NCI-H446 treated with DMSO at 0.1 percent for 48 hours (cell line): ENCODE measurements around the gene SLC6A18.
A peak's percentile ranks its signal among the peaks of the same experiment; 100 is the strongest.
"Not testable (repeated sequence)": the region's sequence is repeated elsewhere in the genome, so short reads cannot be mapped to it uniquely, and the experiment has no call there.

Source experiments
- DNase-seq: peaks from one replicate; lab custom pipeline; 2025; lab: John Stamatoyannopoulos, UW

SLC6A18 gene

DNA sequence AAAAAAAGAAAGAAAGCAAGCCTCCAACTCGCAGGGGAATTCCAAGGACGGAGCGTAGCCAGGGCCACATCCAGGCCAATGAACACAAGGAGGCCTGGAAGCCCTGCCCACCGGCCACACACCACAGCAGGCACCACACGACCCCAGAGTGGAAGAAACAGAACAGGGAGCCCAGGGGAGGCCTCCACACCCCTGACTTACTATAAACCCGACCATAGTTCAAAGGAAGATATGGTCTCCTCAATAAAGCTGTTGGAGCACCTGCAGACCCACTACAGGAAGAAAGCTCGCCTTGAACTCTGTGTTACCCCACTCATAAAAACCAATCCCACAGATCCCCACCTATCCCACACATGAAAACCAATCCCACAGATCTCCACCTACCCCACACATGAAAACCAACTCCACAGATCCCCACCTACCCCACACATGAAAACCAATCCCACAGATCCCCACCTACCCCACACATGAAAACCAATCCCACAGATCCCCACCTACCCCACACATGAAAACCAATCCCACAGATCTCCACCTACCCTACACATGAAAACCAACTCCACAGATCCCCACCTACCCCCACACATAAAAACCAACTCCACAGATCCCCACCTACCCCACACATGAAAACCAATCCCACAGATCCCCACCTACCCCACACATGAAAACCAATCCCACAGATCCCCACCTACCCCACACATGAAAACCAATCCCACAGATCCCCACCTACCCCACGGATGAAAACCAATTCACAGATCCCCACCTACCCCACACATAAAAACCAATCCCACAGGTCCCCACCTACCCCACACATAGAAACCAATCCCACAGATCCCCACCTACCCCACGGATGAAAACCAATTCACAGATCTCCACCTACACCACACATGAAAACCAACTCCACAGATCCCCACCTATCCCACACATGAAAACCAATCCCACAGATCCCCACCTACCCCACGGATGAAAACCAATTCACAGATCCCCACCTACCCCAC, 50.5 kb downstream of the SLC6A18 start:
- not testable (repeated sequence) for DNase-seq

DNA sequence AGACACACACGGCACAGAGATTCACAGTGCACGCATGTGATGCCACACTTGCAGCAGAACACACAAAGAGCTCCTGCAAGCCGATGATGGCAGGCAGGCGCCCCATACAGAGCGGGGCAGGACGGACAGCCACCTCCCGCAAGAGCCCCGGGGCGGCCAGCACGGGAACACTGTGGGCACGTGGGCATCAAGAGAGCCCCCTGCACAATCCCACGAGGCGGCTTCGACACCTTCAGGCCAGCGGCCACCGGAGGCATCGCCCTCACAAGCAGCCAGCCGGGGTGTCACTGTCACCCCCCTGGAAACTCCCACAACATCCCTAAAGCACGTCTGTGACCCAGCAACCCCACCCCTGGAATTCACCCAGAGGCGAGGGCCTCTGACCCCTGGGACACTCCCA, 51.7 kb downstream of the SLC6A18 start:
- no peak for DNase-seq

DNA sequence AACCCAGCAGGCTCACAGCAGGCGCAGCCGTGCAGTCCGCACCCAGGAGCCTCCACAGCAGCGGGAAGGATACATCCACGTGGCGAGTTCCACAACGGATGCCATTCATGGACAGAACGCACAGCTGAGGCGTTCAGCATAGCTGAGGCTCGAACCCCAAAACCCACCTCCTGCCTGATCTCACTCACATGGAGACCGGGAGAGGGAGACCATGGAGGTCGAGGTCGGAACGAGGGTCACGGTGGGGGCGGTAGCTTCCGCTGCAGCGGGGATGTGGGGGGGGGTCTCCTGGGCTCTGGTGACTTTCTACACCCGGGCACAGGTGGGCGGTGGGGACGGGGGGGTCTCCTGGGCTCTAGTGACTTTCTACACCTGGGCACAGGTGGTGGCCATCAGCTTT, 52.1 kb downstream of the SLC6A18 start:
- no peak for DNase-seq

DNA sequence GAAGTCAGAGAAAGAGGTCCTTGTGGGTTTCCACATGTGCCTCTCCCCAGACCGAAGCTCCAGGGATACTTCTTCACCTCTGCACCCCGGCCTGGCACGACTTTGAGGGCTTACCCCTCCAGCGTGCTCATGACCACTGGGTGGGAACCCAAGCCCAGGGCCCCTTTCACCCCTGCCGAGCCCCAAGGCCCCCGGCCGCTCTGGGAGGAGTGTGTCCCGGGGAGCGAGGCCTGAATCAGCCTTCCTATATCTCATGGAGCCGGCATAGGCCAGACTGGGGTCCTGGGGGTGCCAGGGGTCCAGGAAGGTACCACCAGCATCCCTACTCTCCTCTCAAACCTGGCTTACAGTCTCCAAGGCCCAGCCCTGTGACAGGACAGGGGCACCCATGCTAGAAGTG, 52.6 kb downstream of the SLC6A18 start:
- DNase-seq = no peak

DNA sequence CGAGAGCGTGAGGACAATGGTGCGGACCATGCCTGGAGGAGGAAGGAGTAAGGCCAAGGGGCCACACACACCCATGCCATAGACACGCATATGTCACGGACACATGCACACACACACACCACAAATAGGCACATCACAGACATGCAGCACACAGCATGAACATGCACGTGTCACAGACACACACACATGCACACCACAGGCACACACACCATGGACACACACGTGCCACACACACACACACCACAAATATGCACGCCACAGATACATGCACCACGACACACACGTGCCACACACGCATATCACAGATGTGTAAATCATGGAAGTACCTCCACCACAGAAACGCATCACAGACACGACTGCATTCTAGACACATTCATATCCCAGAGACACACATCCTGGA, 53.0 kb downstream of the SLC6A18 start:
- DNase-seq = no peak

DNA sequence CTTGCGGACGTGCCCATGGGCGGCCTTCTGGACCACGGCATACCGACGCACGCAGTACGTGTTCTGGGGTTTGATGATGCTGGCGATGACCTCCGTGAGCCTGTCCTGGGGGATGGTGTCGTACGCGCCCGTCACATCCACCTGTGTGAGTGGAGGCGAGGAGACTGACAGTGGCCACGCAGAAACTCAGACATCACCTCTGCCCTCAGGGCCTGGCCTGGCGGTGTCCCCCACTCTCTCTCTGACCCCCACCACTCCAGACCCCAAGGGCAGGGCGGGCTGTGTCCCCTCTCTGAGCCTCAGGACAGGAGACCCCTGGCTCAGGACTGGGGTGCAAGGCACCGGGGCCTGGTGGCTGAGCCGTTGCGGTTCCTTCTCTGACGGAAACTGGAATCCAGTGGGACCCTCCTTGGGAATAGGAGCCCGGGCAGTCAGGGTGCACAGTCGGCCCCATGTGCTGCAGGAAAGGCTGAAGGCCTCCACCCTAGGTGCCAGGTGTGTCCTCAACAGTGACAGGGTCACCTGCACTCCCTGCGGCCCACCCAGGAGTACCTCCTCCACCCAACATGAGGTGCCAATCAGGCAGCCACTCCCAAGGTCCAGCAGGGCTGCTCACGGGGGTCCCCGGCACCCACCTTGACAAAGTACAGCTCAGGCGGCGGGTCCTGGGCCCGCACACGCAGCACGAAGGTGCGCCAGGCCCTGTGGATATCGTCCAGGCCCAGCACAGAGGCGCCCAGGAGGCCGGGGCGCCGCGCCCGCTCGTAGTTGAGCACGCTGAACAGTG, 53.7 kb downstream of the SLC6A18 start:
- DNase-seq = no peak

DNA sequence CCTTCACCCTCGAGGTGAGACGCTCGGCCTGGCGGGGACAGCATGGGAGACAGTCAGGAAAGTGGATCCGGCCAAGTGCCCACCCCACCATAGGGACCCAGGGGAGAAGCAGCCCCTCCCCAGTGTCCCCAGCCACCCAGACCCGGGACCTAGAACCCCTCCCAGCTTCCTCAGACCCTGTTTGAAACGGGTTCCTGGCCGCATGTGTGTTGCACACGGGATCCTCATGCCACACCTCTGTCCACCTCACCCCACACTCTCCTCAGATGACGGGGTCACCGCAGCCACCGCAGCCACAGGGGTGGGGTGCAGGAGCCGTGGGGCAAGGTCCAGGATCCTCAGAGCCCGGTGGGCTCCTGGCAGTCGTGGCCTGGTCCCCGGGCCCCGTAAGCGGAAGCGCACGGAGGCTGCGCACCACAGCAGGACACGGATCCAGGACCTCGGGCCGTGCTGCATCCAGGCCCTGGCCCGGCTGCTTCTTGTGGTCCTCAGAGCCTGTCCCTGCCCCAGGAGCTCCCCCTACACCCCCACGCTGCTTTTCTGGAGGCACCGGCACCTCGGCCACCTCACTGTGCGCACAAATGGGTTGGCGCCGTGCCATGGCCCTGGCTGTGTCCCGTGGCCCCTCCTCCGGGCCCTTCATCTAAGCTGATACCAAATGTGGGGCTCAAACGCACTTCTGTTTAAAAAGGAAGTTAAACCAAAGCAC, 54.4 kb downstream of the SLC6A18 start:
- DNase-seq = no peak

DNA sequence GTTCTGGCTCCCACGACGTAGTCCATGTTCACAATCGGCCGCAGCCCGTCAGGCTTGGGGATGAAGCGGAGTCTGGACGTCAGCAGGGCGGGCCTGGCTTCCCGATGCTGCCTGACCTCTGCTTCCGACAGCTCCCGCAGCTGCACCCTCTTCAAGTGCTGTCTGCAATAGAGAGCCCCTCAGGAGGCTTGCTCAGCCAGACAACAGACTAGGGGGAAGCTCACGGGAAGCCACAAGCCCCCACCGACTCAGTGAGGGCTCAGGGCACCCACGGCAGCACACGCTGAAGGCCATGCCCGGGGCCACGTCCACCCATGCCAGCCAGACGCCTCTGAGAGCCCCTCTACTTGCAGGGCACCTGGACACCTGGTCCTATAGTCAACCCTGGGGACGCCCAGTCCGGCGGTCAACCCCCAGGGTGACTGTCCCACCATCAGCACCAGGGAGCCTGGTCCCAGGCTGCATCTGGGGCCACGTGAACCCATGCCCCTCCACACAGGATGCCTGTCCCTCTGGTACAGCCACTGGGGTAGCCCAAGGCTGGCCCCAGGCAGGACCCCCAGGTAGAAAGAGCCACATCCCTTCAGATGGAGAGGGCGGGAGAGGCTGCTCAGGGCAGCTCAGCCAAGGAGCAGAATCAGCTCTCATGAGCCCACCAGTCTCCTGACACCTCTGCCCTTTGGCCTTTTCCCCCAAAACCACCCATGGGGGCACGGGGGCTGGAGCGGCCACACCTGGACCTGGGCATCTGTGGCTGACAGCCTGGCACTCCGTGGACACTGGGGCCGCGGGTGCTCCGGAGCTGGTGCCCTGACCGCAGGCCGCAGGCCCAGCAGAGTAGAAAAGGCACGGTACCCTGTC, 55.2 kb downstream of the SLC6A18 start:
- DNase-seq = no peak

DNA sequence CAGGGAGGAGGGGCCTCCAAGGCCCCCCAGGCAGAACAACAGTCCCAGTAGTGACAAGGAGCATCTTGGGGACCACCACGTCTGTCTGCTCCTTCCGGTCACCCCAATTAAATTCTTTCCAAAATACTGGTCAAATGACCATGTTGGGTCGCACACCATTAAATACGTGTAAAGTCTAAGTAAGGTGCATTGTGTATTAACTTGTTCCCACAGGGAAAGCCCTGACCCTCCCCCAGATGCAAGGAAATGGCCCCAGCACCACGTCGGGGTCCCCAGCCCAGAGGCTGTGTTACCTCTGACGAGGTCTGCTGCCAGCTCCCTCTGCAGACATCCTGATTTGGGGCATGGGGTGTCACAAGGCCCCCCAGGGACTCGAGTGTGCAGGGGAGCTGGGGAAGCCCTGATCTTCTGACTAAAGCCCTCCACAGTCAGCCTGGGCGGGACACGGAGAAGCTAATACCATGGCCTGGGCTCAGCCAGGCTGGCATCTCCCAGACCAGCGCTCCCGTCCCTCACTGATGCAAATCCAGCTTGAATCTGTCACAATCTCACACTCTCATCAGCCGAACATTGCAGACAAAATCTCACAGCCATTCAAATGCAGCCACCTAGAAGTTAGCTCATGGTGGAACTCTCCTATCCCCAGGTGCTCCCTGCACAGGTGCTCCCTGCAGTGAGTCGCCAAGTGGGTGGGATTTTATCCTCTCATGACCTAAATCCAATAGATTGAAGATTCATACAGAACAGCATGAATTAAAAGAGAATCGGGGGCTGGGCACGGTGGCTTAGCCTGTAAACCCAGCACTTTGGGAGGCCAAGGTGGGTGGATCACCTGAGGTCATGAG, 56.1 kb downstream of the SLC6A18 start:
- no peak for DNase-seq

DNA sequence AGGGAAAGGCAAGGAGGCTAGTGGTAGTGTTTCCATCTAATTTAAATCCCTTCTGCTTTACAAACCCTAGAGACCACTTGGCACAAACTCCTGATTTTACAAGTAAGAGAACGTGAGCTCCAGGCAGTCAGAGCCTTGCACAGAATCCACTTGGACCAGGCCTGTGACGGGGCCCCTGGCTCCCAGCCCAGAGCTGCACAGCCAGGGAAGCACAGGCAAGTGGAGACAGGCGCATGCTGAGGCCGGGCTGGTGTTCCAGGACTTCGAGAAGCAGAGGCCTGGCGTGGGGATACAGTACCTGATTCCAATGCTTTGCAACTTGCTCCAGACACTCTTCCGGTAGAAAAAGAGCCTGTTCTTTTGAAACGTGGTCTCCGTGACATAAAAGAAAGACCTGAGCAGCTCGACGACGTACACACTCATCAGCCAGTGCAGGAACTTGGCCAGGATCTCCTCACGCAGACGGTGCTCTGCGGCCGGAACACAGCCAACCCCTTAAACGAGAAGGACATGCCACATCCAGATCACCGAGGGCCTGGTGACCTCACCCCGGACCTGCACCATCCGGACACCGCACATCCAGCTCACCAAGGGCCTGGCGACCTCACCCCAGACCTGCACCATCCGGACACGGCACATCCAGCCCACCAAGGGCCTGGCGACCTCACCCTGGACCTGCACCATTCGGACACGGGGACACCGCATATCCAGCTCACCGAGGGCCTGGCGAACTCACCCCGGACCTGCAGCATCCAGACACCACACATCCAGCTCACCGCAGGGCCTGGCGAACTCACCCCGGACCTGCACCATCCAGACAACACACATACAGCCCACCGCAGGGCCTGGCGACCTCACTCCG, 57.2 kb downstream of the SLC6A18 start:
- DNase-seq = peak; percentile 71

DNA sequence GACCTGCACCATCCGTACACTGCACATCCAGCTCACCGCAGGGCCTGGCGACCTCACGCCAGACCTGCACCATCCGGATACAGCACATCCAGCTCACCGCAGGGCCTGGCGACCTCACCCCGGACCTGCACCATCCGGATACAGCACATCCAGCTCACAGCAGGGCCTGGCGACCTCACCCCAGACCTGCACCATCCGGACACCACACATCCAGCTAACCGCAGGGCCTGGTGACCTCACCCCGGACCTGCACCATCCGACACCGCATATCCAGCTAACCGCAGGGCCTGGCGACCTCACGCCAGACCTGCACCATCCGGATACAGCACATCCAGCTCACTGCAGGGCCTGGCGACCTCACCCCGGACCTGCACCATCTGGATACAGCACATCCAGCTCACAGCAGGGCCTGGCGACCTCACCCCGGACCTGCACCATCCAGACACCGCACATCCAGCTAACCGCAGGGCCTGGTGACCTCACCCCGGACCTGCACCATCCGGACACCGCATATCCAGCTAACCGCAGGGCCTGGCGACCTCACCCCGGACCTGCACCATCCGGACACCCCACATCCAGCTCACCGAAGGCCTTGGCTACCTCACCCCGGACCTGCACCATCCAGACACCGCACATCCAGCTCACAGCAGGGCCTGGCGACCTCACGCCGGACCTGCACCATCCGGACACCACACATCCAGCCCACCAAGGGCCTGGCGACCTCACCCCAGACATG, 58.0 kb downstream of the SLC6A18 start:
- DNase-seq = not testable (repeated sequence)

DNA sequence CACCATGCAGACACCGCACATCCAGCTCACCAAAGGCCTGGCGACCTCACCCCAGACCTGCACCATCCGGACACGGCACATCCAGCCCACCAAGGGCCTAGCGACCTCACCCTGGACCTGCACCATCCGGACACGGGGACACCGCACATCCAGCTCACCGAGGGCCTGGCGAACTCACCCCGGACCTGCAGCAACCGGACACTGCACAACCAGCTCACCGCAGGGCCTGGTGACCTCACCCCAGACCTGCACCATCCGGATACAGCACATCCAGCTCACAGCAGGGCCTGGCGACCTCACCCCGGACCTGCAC, 58.5 kb downstream of the SLC6A18 start:
- not testable (repeated sequence) for DNase-seq

DNA sequence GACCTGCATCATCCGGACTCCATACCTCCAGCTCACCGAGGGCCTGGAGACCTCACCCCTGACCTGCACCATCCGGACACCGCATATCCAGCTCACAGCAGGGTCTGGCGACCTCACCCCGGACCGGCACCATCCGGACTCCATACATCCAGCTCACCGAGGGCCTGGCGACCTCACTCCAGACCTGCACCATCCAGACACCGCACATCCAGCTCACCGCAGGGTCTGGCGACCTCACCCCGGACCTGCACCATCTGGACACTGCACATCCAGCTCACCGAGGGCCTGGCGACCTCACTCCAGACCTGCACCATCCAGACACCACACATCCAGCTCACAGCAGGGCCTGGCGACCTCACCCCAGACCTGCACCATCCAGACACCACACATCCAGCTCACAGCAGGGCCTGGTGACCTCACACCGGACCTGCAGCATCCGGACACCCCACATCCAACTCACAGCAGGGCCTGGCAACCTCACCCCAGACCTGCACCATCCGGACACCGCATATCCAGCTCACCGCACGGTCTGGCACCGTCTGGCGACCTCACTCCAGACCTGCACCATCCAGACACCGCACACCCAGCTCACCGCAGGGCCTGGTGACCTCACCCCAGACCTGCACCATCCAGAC, 59.3 kb downstream of the SLC6A18 start:
- DNase-seq = not testable (repeated sequence)

DNA sequence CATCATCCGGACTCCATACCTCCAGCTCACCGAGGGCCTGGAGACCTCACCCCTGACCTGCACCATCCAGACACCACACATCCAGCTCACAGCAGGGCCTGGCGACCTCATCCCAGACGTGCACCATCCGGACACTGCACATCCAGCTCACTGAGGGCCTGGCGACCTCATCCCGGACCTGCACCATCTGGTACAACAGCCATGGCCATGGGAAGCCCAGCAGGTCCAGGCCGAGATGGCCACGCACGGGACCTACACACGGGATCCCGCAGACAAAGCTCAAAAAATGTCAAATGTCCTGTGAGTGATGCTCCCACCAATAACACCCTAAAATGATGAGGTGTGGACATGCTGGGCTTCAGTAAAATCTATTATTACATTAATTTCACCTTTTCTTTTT, 60.0 kb downstream of the SLC6A18 start:
- no peak for DNase-seq

DNA sequence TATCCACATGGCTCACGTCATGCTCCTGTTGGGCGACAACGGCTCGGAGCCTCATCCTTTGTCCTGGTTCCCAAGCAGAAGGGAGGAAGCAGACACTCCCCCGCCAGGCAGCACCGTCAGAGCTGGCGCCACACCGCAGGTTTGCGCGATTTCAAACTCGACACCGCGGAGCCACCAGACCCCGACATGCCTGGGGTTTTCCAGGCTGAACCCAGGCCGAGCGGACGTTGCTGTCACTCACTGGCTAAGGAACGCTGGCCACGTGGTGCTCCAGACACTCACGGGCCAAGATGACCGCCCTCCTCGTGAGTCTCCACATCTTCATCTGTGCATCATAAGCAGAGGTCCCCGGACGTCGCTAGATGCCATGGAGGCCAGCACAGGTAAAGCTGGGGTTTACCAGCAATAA, 60.7 kb downstream of the SLC6A18 start:
- DNase-seq = no peak

DNA sequence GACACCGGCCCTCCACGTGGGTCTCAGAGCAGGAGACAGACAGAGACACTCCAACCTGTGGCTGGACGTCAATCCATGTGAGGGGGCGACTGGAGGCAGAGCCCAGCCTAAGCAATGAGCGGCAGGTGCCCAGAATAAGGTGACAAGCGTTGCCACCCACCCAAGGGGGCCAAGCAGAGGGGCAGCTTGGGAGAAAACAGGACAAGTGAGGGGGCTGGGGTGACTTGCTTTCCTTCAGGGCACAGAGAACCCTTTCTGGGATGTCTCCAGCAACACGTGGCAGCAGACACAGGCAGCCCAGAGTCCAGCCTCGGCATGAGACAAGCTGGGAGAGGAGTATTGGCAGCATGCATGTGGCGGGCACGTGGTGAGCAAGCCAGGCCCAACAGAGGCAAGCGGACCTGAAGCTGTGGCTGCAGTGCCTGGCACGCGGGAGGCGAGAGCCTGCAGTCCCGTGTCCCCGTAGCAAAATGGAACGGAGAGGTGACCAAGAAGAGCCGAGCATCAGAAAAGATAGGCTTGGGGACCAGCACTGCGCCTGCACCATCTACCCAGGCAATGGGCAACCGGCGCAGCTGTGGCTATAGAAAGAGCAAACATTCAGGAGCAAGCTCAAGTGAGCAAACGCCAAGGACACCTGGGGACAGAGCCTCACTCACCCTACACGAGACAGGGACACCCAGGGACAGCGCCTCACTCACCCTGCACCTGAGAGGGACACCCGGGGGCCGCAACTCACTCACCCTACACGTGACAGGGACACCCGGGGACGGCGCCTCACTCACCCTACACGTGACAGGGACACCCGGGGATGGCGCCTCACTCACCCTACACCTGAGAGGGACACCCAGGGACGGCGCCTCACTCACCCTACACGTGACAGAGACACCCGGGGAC, 63.5 kb downstream of the SLC6A18 start:
- DNase-seq = no peak

DNA sequence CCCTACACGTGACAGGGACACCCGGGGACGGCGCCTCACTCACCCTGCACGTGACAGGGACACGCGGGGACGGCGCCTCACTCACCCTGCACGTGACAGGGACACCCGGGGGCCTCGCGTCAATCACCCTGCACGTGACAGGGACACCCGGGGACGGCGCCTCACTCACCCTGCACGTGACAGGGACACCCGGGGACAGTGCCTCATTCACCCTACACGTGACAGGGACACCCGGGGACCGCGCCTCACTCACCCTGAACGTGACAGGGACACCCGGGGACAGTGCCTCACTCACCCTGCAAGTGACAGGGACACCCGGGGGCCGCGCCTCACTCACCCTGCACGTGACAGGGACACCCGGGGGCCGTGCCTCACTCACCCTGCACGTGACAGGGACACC, 64.4 kb downstream of the SLC6A18 start:
- DNase-seq = not testable (repeated sequence)
